SH-SY5Y (cell line): Measurements from ENCODE around the gene IPO5.

Experiments
- GATA2 ChIP-seq: IDR thresholded peaks from 2 replicates; pipeline ENCODE4 v1.6.1; 2011; ENCODE audit warnings: mild to moderate bottlenecking, low read depth, low read length
- GATA3 ChIP-seq: IDR thresholded peaks from 2 replicates; pipeline ENCODE4 v1.6.1; 2011; ENCODE audit warnings: low read depth, mild to moderate bottlenecking, low read length, moderate library complexity

DNA sequence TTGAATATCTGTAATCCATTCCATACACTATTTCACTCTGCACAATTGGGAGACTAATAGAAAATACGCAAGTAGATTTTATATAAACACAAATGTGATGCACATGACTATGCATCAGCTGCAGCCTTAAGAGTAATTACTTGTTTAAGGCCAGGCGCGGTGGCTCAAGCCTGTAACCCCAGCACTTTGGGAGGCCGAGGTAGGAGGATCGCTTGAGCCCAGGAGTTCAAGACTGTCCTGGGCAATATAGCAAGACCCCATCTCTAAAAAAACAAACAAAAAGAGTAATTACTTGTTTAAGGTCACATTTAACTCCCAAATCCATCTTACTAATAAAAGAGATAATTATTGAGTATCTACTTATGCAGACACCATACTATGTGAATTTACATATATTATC is 18.0 kb downstream of the IPO5 start:
- TF ChIP-seq GATA2 (no peak), GATA3 (no peak)
